ENCODE results near the gene CDK19. TPM values are rescaled to one million over a fixed set of nuclear protein-coding genes. Genes with fewer than 3 reads are reported as not detected.
"Not testable (repeated sequence)": the region's sequence is repeated elsewhere in the genome, so short reads cannot be mapped to it uniquely, and the experiment has no call there.

Gene CDK19
- total RNA-seq, 1 experiment from 2014 or later, result 7.0 TPM

DNA sequence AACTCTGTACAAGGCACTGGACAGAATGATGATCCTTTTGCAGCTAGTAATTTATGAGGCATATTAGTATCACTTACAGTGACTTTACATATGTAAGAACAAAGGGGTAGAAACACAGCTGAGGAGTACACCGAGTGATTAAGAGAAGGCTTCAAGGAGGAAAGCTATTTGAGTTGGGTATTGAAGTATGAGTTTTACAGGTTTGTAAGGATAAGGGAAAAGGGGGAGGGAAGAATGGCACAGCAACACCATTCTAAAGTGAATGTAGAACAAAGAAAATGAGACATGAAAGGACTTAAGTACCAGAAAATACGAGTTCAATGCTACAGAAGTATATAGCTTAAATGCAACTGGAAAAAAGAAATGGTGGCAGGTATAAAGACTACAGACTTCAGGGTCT lies 5.5 kb downstream of the CDK19 start:
- no peaks in the 10 kb centered on the region for H3K27me3 Mint-ChIP-seq (ENCODE audit: low read depth)

DNA sequence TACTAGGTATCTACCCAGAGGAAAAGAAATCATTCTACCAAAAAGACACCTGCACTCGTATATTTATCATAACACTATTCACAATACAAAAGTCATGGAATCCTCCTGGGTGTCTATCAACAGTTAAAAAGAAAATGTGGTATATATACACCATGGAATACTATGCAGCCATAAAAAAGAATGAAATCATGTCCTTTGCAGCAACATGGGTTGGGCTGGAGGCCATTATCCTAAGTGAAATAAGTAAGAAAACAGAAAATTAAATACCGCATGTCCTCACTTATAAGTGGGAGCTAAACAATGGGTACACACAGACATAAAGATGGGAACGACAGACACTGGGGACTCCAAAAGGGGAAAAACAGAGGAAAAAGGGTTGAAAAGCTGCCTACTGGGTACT lies 13.1 kb downstream of the CDK19 start:
- not testable (repeated sequence) for H3K9me3 ChIP-seq (ENCODE audit: control insufficient read depth, low read depth, low read length); H3K56ac ChIP-seq (ENCODE audit: insufficient read length, low read depth, low read length); H4K91ac ChIP-seq (ENCODE audit: insufficient read length, low read depth, low read length); H2AK5ac ChIP-seq (ENCODE audit: insufficient read length, low read length); H3K9ac ChIP-seq (ENCODE audit: extremely low read depth, insufficient read length, low read length); H3K4me3 Mint-ChIP-seq; H2AFZ ChIP-seq (ENCODE audit: low read length); H3K27ac ChIP-seq (ENCODE audit: insufficient read length, low read depth, low read length); H4K8ac ChIP-seq (replicated peaks; ENCODE audit: insufficient read length, low read depth, low read length); H4K5ac ChIP-seq (ENCODE audit: insufficient read length, low read depth, low read length); H3K14ac ChIP-seq (ENCODE audit: insufficient read depth, low read length); H3K18ac ChIP-seq (ENCODE audit: insufficient read length, low read depth, low read length); H3K4me2 ChIP-seq (ENCODE audit: insufficient read depth, insufficient read length, low read length); H3K4ac ChIP-seq (ENCODE audit: low read depth, low read length); H3K4me1 ChIP-seq (ENCODE audit: insufficient read depth, low read length); H3K27me3 Mint-ChIP-seq (ENCODE audit: low read depth); H3K79me1 ChIP-seq (ENCODE audit: insufficient read depth, low read depth, low read length, poor library complexity, severe bottlenecking); H2BK20ac ChIP-seq (ENCODE audit: low read depth, low read length, poor library complexity, severe bottlenecking); H3K27ac Mint-ChIP-seq; H2BK15ac ChIP-seq (ENCODE audit: low read depth, low read length); H4K20me1 ChIP-seq (ENCODE audit: control insufficient read depth, insufficient read depth, insufficient read length); H3T11ph ChIP-seq (ENCODE audit: low read length); H2BK5ac ChIP-seq (ENCODE audit: insufficient read length, low read length); H3K79me2 ChIP-seq (ENCODE audit: insufficient read depth, low read length); H3K27me3 ChIP-seq (ENCODE audit: insufficient read depth, low read length); H3K23me2 ChIP-seq (ENCODE audit: insufficient read length, low read depth, low read length, poor library complexity, severe bottlenecking); H2BK120ac ChIP-seq (ENCODE audit: low read depth, low read length, poor library complexity, severe bottlenecking); H3K23ac ChIP-seq (ENCODE audit: insufficient read length, low read depth, low read length); H3K4me1 Mint-ChIP-seq; DNase-seq; H2BK12ac ChIP-seq (ENCODE audit: insufficient read length, low read depth, low read length)
- Mint-ChIP-seq H3K9me3 (peaks cover 6 to 12% of the 10 kb centered on the region in 2 experiments), H3K36me3 (ENCODE audit: insufficient read depth in 1 of 3, low read depth in 3 of 3) (peaks cover 3 to 30% (median 12%) of the 10 kb centered on the region in 3 experiments; a peak in 4 of 7 replicates)
- no CpG with 5 or more reads among the region's 3 CpGs for WGBS (ENCODE audit: extremely low coverage, insufficient read length, low lambda C conversion rate)

More for the DNA sequence above, 5.5 kb downstream of the CDK19 start:
- Histone ChIP-seq H4K5ac (ENCODE audit: insufficient read length, low read depth, low read length) (no peak overlapping the region), H2AFZ (ENCODE audit: low read length) (no peak overlapping the region), H2BK12ac (ENCODE audit: insufficient read length, low read depth, low read length) (no peak overlapping the region), H3K14ac (ENCODE audit: insufficient read depth, low read length) (no peak overlapping the region), H2BK15ac (ENCODE audit: low read depth, low read length) (no peak overlapping the region), H2BK5ac (ENCODE audit: insufficient read length, low read length) (no peak overlapping the region), H3K4me2 (ENCODE audit: insufficient read depth, insufficient read length, low read length) (no peak overlapping the region), H3K18ac (ENCODE audit: insufficient read length, low read depth, low read length) (no peak overlapping the region), H4K91ac (ENCODE audit: insufficient read length, low read depth, low read length) (no peak overlapping the region), H2BK20ac (ENCODE audit: low read depth, low read length, poor library complexity, severe bottlenecking) (no peak overlapping the region), H3T11ph (ENCODE audit: low read length) (no peak overlapping the region), H3K23me2 (ENCODE audit: insufficient read length, low read depth, low read length, poor library complexity, severe bottlenecking) (peaks cover 6% of the 10 kb centered on the region), H3K4me1 (ENCODE audit: insufficient read depth, low read length) (no peaks in the 10 kb centered on the region), H2BK120ac (ENCODE audit: low read depth, low read length, poor library complexity, severe bottlenecking) (no peak overlapping the region), H3K27ac (ENCODE audit: insufficient read length, low read depth, low read length) (no peak overlapping the region), H4K8ac (replicated peaks; ENCODE audit: insufficient read length, low read depth, low read length) (no peak overlapping the region), H2AK5ac (ENCODE audit: insufficient read length, low read length) (no peak overlapping the region), H3K56ac (ENCODE audit: insufficient read length, low read depth, low read length) (no peak overlapping the region), H3K79me2 (ENCODE audit: insufficient read depth, low read length) (peaks cover 6% of the 10 kb centered on the region; the same call in 1 of the 2 replicates), H3K79me1 (ENCODE audit: insufficient read depth, low read depth, low read length, poor library complexity, severe bottlenecking) (no peaks in the 10 kb centered on the region), H3K23ac (ENCODE audit: insufficient read length, low read depth, low read length) (no peak overlapping the region), H3K4ac (ENCODE audit: low read depth, low read length) (no peak overlapping the region), H3K27me3 (ENCODE audit: insufficient read depth, low read length) (no peaks in the 10 kb centered on the region), H3K9me3 (ENCODE audit: control insufficient read depth, low read depth, low read length) (no peaks in the 10 kb centered on the region), H3K9ac (ENCODE audit: extremely low read depth, insufficient read length, low read length) (no peak overlapping the region), H4K20me1 (ENCODE audit: control insufficient read depth, insufficient read depth, insufficient read length) (no peaks in the 10 kb centered on the region)
- TF ChIP-seq, protein P1, sequence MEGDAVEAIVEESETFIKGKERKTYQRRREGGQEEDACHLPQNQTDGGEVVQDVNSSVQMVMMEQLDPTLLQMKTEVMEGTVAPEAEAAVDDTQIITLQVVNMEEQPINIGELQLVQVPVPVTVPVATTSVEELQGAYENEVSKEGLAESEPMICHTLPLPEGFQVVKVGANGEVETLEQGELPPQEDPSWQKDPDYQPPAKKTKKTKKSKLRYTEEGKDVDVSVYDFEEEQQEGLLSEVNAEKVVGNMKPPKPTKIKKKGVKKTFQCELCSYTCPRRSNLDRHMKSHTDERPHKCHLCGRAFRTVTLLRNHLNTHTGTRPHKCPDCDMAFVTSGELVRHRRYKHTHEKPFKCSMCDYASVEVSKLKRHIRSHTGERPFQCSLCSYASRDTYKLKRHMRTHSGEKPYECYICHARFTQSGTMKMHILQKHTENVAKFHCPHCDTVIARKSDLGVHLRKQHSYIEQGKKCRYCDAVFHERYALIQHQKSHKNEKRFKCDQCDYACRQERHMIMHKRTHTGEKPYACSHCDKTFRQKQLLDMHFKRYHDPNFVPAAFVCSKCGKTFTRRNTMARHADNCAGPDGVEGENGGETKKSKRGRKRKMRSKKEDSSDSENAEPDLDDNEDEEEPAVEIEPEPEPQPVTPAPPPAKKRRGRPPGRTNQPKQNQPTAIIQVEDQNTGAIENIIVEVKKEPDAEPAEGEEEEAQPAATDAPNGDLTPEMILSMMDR (conservative IDR thresholded peaks at IDR 0.05), result no peak
- H3K4me3 Mint-ChIP-seq, result no peak overlapping the region; a peak in 1 of 5 replicates
- peaks cover 0 to 5% (median 3%) of the 10 kb centered on the region in 3 experiments; a peak in 3 of 7 replicates for H3K36me3 Mint-ChIP-seq (ENCODE audit: insufficient read depth in 1 of 3, low read depth in 3 of 3)
- H3K4me1 Mint-ChIP-seq, result peaks cover 7% of the 10 kb centered on the region in 2 experiments
- WGBS (ENCODE audit: extremely low coverage, insufficient read length, low lambda C conversion rate), result no CpG with 5 or more reads among the region's 2 CpGs
- H3K9me3 Mint-ChIP-seq, result no peaks in the 10 kb centered on the region; a peak in 1 of 5 replicates
- DNase-seq, result no peak
- peak overlapping the region in 1 of 3 experiments; percentile 47; a peak in 2 of 7 replicates for H3K27ac Mint-ChIP-seq

Data from H9 (cell line).